22Rv1 (cell line): ENCODE measurements around the gene ARHGEF19.

Source experiments
- CTCF ChIP-seq: fragments of 450-650 bp; IDR thresholded peaks from 2 replicates; pipeline ENCODE4 v1.5.1; 2017; ENCODE audit warnings: mild to moderate bottlenecking
- ZFX ChIP-seq: fragments of 450-650 bp; IDR thresholded peaks from 2 replicates; pipeline ENCODE4 v1.6.1; 2017; ENCODE audit warnings: antibody characterized with exemption, borderline replicate concordance

GRCh38 chr1:16218674-16219071, 6.2 kb upstream of the ARHGEF19 start:
- no peak for TF ChIP-seq CTCF
- TF ChIP-seq ZFX: no peak
